ENCODE results near the gene SAE1. TPM values are rescaled to one million over a fixed set of nuclear protein-coding genes. Genes with fewer than 3 reads are reported as not detected.
"Not testable (repeated sequence)": the region's sequence is repeated elsewhere in the genome, so short reads cannot be mapped to it uniquely, and the experiment has no call there.

SAE1 gene
- polyA plus RNA-seq, 1 donor, result 77.9 TPM

DNA sequence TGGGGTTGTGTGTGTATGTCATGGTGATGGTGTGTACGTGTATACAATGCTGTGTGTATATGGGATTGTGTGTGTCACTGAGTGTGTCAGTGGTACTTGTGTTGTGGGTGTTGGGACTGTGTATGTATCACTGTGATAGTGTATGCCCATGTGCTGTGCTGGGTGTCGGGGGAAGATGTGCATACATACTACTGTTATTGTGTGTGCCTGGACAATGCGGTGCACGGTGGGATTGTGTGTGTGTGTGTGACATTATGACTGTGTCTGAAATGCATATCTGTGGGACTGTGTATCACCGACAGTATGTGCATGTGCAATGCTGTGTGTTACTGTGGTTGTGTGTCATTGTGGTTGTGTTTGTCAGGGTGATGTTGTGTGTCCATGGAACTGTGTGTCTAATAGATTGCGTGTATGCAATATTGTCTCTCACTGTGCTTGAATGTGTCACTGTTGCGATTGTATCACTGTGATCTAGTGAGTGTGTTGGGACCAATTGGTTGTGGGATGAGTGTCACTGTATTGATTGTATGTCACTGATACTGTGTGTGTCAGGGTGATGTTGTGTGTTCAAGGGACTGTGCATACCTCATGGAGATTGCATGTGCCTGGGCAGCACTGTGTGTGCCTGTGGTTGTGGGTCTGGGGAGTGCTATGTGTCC is 111.4 kb downstream of the SAE1 start:
- DNase-seq, result no peak

GRCh38 chr19:47243364-47243775 is 112.7 kb downstream of the SAE1 start:
- no peak for DNase-seq

DNA sequence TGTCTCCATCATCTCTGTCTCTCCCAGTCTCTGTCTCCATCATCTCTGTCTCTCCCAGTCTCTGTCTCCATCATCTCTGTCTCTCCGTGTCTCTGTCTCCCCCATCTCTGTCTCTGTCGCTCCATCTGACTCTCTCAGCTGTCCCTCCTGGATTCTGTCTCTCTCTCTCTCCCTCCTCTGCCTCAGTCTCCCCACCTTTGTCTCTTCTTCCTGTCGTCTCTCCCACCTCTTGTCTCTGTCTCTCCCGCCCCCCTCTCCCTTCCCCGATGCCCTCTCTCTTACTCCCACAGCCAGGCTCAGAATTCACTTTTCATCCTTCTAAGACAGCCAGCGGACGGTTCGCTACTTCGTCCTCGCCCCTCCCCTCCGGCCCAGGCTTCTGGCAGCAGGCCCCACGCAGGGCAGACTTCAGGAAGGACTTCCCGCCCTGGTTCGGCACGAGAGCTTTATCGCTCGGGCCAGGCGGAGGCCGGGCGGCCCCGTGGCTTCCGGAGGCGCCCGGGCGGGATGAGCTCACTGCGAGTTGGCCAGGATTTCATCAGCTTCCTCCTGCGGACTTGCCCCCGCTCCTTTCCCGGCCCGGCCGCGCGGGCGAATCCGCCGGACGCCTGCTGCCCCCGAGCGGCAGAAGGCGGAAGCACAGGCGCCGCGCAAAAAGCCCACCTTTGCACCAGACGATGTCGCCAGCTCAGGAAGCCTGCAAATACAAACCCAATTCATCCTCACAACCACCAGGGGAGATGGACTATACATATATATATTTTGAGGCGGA is 113.3 kb downstream of the SAE1 start:
- DNase-seq, result peak; percentile 95

DNA sequence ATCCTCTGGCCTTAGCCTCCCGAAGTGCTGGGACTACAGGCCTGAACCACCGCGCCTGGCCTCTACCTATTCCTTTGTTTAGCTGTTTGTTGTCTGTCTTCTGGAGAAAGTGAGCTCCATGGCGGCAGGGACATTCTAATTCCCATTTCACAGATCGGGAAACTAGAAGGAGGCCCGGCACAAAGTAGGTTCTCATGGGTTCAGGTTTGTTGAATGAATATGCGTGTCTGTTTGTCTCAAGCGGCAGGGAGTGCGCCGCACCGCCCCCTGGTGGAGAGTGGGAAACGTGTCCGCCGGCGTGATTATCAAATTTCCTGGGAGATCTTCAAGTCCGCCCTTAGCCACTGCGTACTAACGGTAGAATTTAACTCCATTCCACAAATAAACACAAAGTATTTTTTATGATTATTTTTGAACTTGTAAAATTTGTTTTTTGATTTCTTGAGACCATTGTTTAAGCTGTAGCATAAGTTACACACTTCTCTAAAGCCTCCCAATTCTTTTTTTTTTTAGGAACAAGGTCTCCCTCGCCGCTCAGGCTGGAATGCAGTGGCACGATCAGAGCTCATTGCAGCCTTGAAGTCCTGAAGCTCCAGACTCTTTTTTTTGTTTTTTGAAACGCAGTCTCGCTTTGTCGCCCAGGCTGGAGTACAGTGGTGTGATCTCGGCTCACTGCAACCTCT is 116.8 kb downstream of the SAE1 start:
- peak; percentile 74 for DNase-seq

DNA sequence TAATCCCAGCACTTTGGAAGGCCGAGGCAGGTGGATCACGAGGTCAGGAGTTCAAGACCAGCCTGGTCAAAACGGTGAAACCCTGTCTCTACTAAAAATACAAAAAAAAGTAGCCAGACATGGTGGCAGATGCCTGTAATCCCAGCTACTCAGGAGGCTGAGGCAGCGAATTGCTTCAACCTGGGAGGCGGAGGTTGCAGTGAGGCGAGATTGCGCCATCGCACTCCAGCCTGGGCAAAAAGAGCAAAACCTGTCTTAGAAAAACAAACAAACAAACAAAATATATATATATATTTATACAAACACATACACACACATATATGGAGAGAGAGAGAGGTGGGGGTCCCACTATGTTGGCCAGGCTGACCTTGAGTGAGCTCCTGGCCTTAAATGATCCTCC is 122.4 kb downstream of the SAE1 start:
- DNase-seq, result not testable (repeated sequence)

DNA sequence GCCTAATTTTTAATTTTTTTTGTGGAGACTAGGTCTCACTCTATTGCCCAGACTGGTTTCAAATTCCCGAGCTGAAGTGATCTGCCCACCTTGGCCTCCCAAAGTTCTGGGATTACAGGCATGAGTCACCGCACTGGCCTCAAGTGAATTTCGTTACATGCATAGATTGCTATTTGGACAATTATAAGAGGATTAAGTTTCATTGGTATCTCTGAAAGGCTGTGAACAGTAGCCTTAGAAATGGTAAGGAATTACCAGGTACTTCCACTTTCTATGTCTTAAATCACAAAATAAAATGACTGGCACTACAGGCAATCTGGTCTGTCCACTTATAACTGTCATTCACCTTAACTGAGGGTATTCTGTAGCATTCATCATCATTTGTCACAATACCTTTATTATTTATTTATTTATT is 122.8 kb downstream of the SAE1 start:
- DNase-seq, result no peak

DNA sequence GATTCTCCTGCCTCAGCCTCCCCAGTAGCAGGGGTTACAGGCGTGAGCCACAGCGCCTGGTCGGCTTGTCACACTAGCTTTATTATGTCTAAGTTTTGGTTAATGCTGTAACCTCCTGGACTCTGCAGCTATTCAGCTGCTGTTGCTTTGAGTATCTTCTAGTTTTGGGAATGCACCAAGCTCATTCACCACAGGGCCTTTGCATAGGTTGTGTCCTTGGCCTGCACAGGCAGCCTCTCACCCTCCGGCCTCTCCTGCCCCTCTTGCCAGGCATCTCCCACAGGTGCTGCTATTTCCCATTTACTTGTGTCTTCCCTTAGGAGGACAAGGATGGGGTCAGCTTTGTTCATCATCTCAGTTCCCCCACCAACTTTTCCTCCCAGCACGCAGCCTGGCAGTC is 123.3 kb downstream of the SAE1 start:
- DNase-seq, result no peak

- DNase-seq, result peak; percentile 96
Observed at GRCh38 chr19:47255879-47256692, 125.5 kb downstream of the SAE1 start, which contains the start of gene CCDC9. Gene CCDC9 (plus strand): TSS chr19:47256525. CDS start chr19:47258401, 1,876 bp downstream.

GRCh38 chr19:47256693-47257410 is 126.2 kb downstream of the SAE1 start:
- peak; percentile 98 for DNase-seq

GRCh38 chr19:47257411-47258169 is 127.0 kb downstream of the SAE1 start:
- no peak for DNase-seq

DNA sequence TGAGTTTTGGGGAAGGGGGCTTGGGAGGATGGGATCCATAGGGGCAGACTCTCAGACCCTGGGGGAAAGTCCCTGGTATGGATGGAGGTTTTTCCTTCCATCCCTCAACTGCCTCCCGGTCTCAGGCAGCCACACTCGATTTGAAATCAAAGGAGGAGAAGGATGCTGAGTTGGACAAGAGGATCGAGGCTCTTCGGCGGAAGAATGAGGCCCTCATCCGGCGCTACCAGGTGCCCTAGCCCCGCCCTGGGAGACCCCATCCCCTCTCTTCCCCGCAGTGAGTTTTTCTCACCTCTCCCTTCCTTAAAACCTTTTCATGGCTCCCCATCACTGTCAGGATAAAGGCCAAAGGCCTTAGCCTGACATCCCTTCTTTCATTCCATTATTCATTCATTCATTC is 127.8 kb downstream of the SAE1 start:
- no peak for DNase-seq

GRCh38 chr19:47258895-47259555 is 128.4 kb downstream of the SAE1 start:
- DNase-seq, result no peak

Other genes with a start within 250 kb of the SAE1 start
- 7.0 TPM for gene NPAS1, start 111.0 kb upstream of the SAE1 start, polyA plus RNA-seq (ENCODE audit: insufficient read length)
- gene TMEM160, start 82.2 kb upstream of the SAE1 start, polyA plus RNA-seq (ENCODE audit: insufficient read length), result 11.6 TPM
- gene ZC3H4, start 17.1 kb upstream of the SAE1 start, polyA plus RNA-seq (ENCODE audit: insufficient read length), result 30.4 TPM
- gene BBC3, start 100.4 kb downstream of the SAE1 start, polyA plus RNA-seq (ENCODE audit: insufficient read length), result 5.0 TPM
- 26.4 TPM for gene CCDC9, start 125.7 kb downstream of the SAE1 start, polyA plus RNA-seq (ENCODE audit: insufficient read length)
- 13.9 TPM for gene INAFM1, start 144.1 kb downstream of the SAE1 start, polyA plus RNA-seq (ENCODE audit: insufficient read length)
- 2.9 TPM for gene C5AR1, start 179.0 kb downstream of the SAE1 start, polyA plus RNA-seq (ENCODE audit: insufficient read length)
- gene C5AR2, start 201.3 kb downstream of the SAE1 start, polyA plus RNA-seq (ENCODE audit: insufficient read length), result 0.57 TPM
- gene DHX34, start 218.5 kb downstream of the SAE1 start, polyA plus RNA-seq (ENCODE audit: insufficient read length), result 14.1 TPM

All from hindlimb muscle (tissue), 1 donor.